NCI-H2227 treated with DMSO at 0.1 percent for 48 hours (cell line): ENCODE measurements around the gene GNB5.
A peak's percentile ranks its signal among the peaks of the same experiment; 100 is the strongest.
"Not testable (repeated sequence)": the region's sequence is repeated elsewhere in the genome, so short reads cannot be mapped to it uniquely, and the experiment has no call there.

ENCODE experiments used
- DNase-seq: peaks from one replicate; lab custom pipeline; 2025; lab: John Stamatoyannopoulos, UW

GNB5 gene

DNA sequence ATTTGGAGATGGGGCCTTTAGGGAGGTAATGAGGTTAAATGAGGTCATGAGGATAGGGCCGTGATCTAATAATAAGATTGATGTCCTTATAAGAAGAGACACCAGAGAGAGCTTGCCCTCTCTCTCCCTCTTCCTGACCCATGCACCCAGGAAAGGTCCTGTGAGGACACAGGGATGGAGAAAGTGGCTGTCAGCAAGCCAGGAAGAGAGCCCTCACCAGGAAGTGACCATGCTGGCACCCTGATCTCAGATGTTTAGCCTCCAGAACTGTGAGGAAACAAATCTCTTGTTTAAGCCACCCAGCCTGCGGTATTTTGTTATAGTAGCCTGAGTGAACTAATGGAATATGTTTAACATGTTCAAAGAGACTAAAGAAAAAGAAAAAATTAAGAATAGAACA, 15.3 kb upstream of the GNB5 start:
- DNase-seq = no peak

DNA sequence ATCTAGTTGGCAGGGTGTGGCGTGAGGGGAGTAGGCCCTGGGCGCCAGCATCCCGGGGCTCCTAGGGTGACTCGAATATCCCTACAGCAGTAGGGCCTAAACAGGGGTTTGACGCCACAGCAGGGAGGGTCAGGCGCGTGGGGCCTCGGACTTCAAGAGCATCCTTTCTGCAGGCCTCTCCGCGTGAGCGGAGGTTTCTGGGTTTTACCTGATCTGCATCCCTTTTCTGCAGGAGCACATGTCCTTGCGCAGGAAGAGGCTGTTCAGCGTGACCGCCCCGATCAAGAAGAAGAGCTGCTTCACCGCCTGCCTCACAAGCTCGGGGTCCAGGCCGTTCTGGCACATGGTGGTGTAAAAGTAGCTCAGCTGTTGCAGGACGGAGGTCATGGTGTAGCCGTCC, 13.5 kb upstream of the GNB5 start:
- DNase-seq = no peak

DNA sequence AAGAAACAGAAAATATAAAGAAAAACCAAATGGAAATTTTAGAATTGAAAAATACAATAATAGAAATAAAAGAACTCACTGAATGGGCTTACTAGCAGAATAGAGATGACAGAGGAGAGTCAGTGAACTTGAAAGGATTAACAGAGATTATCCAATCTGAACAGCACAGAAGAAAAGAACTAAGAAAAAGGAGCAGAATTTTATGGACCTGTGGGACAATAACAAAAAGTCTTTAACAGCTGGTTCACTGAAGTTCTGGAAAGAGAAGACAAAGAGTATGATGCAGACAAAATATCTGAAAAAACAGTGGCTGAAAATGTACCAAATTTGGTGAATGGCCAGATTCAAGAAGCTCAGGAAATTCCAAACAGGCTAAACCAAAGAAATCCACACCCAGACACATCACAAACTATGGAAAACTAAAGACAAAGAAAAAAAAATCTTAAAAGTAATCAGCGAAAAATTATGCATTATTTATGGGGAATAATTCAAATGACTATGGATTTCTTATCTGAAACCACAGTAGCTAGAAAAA, 9.7 kb upstream of the GNB5 start:
- DNase-seq = no peak

DNA sequence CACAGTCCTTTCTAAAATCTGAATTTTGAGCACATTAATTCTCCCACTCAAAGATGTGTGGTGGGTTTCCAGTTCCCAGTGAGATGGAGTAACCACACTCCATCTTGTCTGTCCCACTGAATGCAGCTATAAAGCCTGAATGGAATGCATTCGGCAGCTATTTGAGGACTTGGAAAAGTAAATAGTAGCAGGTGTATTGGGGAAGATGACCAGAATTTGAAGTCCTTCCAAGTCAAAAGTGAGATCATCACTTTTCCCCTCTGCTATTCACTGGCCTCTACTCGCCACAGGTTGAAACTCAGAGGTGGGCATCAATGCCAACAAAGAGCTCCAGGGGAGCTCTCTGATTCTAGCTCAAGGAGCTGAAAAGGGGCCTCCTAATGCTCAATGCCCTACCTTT, 8.1 kb upstream of the GNB5 start:
- DNase-seq = no peak

DNA sequence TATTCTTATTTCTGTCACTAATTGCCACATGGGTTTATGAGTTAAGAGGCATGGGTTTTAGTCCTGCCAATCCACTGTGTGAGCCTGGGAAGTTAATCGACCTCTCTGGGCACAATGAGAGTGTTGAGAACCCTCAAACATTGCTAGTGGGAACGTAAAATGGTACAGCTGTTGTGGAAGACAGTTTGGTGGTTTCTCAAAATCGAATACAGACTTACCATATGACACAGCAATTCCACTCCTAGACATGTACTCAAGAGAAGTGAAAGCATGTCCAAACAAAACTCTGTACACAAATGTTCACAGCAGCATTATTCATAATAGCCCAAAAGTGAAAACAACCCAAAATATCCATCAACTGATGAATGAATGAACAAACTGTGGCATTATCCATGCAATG, 5.7 kb upstream of the GNB5 start:
- no peak for DNase-seq

DNA sequence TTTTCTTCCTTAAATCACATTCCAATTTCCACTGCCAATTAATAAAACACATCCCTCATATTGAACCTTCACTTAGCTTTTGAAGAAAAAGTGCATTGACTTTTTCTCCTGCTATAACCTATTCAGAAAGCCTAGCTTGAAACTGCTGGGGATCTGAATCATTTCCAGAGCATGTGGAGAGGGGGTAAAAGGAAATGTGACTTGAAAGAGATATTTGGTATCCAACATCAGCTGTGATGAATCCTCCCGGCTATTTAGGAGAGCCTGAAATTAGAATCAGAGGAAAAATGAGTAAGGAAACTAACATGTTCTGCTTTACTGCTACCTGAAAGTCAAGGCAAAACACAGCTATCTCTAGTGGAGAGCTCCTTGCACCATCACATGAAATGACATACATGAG, 2.6 kb upstream of the GNB5 start:
- DNase-seq = no peak

DNA sequence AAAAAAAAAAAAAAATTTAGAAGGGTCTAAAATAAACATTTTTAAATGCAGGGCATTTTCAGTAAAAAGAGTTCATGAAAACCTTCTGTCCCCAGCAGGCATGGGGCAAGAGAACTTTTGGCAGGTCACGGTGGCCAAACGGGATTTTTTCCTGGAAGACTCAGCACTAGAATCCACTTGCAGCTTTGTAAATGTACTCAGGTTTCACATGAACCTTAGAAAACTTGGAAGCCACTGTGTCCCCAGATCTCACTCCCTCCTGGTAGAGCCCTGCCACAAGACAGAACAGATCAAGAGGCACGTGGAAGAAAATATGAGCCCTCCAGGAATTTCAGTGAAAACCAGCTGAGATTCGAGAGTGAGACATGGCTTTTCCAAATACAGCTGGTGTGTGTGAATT, 2.1 kb upstream of the GNB5 start:
- no peak for DNase-seq

DNA sequence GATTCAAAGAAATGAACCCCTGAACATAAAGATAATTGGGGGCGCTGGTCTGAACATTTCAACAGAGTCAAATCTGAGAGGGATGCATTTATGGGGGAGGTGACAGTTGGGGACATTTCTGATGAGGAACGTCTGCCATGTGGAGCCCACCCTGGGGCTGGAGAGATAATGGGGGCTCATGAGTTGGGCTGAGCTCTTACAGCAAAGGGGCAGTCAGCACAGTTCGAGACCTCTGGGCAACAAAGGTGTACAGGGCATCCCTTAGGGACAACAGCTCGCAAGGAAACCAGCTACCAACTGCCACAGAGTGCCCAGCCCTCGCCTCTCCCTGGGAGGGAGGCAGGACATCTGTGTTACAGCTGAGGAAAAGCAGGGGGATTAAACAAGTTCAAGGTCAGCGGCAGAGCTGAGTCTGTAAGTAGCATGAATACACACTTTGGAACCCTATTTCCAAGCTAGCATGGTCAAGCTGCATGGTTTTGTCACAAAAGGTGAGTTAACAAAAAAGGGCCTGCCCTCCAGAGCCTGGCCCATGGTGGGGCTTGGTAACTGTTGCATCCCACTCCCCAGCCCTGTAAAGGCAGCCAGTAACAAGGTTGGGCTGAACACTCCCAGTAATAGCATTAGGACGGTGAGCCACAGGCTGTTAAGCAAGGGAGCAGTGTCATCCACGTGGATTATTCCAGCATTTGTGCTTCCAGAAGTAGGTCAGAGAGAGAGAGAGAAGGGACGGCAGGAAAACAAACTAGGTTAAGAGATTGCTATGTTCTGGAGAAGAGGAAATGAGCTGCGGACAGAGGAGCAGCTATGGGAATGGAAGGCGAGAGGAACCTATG, 4.3 kb downstream of the GNB5 start:
- DNase-seq = no peak

DNA sequence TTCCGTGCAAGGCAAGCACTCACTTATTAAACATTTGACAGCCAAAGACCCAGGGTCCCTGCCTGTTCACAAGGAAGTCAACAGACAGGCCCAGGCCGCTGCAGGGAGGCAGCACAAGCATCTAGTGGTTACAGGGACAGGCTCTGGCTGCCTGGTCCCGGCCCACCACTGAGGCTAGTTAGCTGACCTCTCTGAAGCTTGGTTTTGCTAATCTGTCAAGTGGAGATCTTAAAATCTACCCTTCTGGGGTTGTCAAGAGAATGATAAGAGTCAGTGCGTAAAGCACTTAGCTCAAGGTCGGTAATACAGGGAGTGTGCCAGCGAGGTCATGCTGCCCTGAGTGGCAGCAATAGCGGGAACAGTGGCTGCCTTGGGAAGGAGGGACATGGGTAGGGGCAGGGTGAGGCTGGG, 6.0 kb downstream of the GNB5 start:
- DNase-seq = no peak

DNA sequence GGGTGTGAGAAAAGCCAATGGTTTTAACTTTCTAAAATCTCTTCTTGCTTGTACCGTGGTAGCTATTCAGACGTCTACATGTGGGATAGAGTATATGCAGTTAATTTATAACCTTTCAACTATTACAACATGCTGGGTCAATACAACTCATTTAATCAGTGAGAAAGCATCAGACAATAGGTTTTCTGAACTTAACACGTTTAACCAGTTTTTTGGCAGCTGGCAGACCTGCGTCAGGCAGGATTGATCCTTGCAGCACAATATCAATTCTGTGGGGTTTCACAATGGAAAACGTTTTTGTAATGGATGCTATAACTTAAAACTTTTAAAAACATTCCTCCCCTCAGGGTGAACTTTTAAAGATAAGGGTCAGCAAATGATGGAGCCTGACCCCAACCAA, 6.5 kb downstream of the GNB5 start:
- DNase-seq = no peak

DNA sequence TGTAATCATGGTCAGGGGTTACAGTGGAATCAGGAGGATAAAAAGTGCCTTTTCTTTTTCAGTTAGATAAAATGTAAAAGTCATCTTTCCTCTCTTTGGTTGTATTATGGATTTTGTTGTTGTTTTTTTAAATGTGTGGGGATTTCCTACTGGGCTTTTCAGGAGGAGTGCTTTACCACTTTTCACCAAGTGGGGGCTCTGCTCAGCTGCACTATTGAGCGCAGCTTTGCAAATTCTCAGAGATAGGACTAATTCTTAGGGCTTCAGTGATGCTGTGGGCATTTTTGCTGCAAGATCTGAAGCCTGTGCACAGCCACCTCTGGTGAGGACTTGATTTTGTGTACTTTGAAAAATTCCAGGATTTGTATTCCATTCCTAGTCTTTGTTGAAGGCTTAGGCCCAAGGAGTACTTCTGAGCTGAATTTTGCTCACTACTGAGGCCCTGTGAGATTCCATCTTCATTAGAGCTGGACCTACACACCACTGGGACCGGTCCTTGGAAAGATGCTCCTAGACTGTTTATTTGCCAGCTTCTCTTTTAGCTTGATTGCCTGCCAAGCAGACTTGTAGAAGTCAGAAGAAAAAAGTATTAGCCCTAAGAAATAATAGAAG, 7.5 kb downstream of the GNB5 start:
- no peak for DNase-seq

DNA sequence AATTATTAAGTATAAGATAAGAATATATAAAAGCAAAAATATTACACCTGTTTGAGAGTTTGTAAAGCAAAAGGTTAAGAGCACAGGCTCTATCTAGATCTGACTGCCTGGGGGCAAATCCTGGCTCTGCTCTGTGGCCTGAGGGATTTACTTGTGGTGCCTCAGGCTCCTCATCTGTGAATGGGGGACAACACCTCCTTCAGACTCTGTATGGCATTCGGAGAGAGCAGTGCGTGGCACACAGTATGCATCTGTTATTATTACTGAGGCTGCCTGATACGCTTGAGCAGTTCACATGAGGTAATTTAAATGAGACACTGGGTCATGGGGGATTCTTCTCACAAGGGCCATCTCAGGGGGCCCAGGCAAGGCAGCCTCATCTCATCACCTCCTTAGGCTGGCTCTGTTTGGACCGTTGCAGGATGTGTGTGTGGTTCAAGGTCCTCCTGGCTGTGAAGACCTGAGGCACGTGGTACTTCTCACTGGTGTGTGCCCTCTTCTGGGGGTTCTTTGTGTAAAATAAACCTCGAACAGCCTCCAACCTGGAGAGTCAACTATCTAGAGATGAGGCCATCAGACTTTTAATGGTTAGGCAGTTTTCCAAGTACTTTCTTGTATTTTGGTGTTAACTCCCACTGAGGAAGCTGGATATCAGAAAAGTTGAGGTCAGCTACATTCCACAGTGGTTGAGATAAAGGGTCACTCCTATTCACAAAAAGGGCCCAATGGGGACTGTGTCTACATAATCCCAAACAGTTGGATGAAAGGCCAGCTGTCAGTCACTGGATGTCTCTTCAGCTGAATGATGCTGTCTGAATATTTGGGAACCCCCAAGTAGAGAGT, 9.0 kb downstream of the GNB5 start:
- no peak for DNase-seq

DNA sequence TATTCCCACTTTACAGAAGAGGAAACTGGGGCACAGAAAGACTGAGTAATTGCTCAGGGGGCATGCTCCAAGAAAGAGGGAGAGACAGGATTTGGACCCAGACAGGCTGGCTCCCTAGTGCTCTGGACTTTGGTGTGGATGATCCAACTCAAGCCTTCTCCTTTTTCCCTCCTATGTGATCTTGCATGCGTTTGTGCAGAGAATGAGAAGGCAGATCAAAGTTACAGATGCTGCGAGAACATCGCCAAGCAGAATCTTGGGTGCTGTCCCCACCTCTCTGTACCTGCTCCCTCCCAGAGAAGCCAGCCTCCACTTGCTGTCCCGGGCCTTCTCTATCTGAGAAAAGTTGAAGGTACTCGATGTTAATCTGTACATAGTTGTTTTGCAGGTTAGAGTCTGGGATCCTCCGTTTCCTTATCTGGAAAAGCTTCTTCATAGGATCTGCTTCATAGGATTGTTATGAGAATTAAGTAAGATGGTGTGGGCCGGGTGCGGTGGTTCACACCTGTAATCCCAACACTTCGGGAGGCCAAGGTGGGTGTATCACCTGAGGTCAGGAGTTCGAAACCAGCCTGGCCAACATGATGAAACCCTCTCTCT, 10.2 kb downstream of the GNB5 start:
- no peak for DNase-seq

DNA sequence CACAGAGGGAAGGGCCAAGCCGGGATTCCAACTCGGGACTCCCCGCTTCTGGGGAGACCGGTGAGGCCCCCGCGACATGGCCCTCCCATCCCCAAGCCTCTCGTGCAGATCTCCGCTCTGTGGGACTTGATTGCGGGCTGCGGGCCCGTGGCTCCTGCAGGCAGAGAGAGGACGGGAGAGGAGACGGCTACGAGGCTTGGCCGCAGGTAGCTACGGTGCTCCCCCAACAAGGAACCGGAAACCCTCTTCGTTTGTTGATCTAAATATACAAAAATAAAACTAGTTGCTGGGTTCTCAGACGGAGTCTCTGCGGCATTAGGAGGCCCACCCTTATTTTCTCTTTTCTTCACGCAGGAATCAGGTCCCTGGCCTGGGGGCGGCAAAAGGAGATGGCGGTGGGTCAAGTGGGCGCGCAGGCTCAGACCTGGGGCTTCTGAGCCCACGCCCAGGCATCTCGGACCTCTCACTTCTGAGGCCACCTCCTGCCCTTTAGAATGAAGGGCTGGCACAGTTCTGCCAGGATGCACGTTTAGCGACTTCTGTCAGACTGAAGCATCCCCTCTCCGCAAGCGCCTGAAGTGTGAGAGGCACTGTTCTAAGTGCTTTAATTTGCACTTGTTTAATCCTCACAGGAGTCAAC, 10.9 kb downstream of the GNB5 start:
- DNase-seq = no peak

DNA sequence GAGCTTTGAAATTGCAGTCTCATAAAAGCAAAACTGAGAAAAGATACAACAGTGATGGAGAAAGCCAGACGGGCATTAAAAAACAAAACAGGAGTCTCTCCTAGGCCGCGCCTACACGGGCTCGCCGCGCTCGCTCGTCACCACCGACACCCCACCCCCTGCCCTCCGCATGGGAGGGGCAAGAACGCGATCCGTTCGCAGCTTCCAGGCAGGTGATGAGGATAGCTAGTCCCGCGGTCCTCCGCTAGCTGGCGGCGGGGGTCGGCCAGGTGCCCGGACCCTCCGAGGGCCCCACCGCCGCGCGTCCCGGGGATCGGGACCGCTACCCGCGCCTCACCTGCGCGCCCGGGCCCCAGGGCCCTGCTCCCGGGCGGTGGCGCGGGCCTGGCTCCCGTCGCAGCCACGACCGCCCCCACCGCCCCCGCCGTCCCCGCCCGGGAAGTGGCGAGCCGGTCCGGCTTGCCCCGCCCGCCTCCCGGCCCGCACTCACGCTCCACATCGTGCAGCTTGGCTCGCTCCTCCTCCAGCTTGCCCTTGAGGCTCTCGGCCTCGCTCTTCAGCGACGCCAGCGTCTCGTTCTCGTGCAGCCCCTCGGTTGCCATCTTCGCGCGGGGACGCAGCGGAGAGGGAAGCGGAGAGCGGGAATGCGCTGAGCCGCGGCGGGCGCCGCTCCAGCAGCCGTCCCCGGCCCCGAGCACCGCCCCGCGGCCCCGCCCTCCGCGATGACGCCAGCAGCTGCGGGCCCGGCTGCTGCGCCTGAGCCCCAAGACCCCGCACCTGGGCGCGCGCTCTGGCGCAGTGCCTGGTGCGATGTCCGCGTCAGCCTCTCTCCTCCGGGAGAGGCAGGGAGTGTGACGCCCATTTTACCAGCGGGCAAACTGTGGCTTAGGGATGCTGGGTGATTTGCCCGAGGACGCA, 11.7 kb downstream of the GNB5 start:
- DNase-seq = peak; percentile 78

DNA sequence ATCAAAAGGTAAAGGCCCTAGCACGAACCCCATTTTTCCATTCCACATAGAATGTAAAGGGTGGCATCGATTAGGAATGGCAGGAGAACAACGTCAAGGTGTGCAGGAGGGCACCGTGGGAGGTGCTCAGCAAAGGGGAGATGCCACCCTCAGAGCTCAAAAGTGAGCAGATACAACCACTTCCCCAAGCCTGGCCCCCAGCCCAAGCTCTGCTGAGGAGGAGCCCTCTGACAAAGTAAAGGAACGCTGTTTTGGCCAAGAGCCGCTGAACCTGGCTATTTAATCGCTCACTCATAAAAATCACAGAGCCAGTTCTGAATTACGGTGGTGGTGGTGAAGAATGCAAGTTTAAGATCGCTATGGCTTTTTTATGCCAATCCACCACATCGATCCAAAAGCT, 12.4 kb downstream of the GNB5 start:
- no peak for DNase-seq

DNA sequence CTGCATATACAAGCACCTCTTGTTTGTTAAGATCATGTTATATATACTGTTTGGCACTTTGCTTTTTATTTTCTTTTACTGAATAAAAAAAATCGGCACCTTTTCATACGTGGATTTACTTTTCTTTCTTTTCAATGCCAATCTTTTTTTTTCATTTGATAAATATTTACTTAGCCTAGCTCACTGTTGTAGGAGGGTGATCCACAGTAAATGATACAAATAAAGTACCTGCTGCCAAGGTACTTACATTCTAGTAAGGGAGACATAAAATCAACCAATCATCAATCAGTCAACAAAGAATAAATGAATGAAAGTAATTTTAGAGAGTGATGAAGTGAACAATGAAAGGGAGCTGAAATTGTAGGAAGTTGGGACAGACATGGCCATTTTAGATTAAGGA, 18.3 kb downstream of the GNB5 start:
- no peak for DNase-seq

DNA sequence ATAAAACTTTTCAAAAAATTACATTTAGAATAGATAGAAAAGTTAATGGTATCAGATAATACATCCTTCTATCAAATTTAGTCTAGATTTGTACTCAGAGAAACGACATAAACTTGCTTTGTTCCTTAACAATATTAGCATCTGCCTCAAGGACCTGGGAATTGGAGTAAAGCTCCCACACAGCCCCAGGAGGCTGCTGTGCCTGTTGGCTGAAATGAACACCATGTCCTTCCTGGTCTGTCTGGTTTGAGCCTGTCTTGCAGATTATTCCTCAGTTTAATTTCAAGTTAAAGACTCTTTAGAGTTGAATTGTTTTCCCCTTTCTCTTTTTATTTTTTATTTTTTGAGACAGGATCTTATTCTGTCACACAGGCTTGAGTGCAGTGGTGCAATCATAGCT, 19.4 kb downstream of the GNB5 start:
- DNase-seq = no peak

DNA sequence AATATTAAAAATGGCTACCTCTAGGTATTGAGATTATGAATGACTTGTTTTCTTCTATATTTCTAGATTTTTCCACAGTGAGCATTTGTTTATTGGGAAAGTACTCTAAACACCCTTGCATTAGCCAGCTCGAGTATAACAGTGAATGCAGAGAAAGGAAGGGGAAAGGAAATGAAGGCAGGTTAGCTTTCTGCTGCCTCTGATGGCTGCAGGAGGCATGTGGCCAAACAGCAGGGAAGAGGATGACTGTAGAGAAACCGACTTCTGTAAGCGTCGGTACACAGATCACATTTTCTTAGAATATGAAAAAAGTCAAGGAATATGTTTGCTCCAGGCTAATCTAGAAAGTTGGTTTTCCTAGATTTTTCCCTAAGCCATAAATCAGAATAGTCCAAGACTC, 19.8 kb downstream of the GNB5 start:
- DNase-seq = peak; percentile 4

DNA sequence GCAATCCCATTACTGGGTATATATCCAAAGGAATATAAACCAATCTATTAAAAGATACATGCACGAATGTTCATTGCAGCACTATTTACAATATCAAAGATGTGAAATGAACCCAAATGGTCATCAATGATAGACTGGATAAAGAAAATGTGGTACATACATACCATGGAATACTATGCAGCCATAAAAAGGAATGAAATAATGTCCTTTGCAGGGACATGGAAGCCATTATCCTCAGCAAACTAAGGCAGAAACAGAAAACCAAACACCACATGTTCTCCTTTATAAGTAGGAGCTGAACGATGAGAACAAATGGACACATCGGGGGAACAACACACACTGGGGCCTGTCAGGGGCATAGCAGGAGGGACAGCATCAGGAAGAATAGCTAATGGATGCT, 21.0 kb downstream of the GNB5 start:
- not testable (repeated sequence) for DNase-seq
